Measurements from ENCODE around the gene AIF1. TPM values are rescaled to one million over a fixed set of nuclear protein-coding genes. Genes with fewer than 3 reads are reported as not detected.

Gene AIF1
- total RNA-seq, 1 experiment from 2014 or later, result 1.4 TPM

DNA sequence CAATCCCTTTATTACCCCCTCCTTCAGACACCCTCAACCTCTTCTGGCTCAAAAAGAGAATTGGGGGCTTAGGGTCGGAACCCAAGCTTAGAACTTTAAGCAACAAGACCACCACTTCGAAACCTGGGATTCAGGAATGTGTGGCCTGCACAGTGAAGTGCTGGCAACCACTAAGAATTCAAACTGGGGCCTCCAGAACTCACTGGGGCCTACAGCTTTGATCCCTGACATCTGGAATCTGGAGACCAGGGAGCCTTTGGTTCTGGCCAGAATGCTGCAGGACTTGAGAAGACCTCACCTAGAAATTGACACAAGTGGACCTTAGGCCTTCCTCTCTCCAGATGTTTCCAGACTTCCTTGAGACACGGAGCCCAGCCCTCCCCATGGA, 37.5 kb upstream of the AIF1 start:
- Histone ChIP-seq H3K36me3 (replicated peaks; ENCODE audit: control insufficient read depth, insufficient read depth, low read length) (no peaks in the 10 kb centered on the region), H3K4me3 (ENCODE audit: insufficient read depth, low read depth, low read length) (no peak overlapping the region), H3K27me3 (ENCODE audit: control insufficient read depth, insufficient read depth, low read length) (peaks cover 18% of the 10 kb centered on the region; the same call in 1 of the 2 replicates)
- DNase-seq, result peak; percentile 10

- Histone ChIP-seq H3K4me3 (ENCODE audit: insufficient read depth, low read depth, low read length) (no peak overlapping the region), H3K27me3 (ENCODE audit: control insufficient read depth, insufficient read depth, low read length) (peaks cover 18% of the 10 kb centered on the region; the same call in 1 of the 2 replicates), H3K36me3 (replicated peaks; ENCODE audit: control insufficient read depth, insufficient read depth, low read length) (no peaks in the 10 kb centered on the region)
- DNase-seq, result peak; percentile 63
Measured at GRCh38 chr6:31578184-31579118, 36.6 kb upstream of the AIF1 start.

GRCh38 chr6:31579119-31579505, 35.9 kb upstream of the AIF1 start:
- DNase-seq, result no peak
- H3K4me3 ChIP-seq (ENCODE audit: insufficient read depth, low read depth, low read length), result no peak overlapping the region
- H3K27me3 ChIP-seq (ENCODE audit: control insufficient read depth, insufficient read depth, low read length), result peaks cover 18% of the 10 kb centered on the region; the same call in 1 of the 2 replicates
- no peaks in the 10 kb centered on the region for H3K36me3 ChIP-seq (replicated peaks; ENCODE audit: control insufficient read depth, insufficient read depth, low read length)

DNA sequence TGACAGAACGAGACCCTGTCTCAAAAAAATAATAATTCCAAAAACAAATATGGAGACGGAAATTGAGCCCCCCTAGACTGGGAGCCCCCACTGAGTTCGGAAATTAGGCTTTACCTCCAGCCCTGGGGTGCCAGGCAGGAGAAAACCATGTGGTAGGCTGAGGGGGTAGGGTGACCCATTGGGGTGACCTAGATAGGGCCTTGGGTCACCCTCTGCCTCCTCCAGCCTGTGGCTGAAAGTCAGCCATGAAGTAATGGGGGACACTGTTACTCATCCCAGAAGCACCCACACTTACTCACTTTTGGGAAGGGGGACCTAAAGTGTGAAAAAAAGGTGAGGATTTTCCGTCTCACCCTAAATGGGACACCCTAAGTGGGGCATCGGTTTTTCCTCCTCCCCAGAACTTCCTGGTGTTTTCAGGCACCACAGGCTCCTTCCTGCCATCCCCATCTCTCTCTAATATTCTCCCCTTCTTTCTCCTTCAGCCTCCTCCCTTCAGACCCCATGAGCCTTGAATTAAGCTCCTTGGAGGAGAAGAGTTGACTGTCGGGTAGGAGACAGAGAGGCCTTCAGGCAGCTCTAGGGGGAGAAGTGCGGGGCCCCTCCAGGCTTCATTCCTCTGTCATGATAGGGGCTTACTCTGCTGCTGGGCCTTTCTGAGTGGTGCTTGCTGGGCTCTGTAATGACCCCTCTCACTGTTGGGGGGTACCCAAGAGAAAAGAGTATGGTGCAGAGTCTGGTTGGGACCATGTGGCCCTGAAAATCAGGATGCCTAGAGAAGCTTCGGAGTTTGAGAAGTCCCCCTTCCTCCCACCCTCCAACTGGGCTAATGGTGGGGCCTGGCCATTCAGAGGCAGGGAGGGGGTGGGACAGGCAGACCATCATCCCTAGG, 35.2 kb upstream of the AIF1 start:
- peaks cover 18% of the 10 kb centered on the region; the same call in 1 of the 2 replicates for H3K27me3 ChIP-seq (ENCODE audit: control insufficient read depth, insufficient read depth, low read length)
- H3K36me3 ChIP-seq (replicated peaks; ENCODE audit: control insufficient read depth, insufficient read depth, low read length), result no peaks in the 10 kb centered on the region
- H3K4me3 ChIP-seq (ENCODE audit: insufficient read depth, low read depth, low read length), result no peak overlapping the region; the same call in 1 of the 2 replicates
- peak; percentile 50 for DNase-seq

DNA sequence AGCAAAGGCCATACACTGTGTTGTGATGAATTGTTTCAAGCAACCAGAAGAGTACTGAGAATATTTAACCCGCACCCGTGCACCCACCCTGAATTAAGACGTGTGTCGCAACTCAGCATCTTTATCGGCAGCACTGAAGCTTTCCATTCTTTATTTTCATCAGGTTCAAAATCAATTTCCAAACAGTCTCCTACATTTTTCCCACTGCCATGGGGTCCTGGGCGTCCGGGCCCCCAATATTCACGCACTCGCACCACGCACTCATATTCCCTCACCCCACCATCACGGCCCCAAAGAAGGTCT, 34.6 kb upstream of the AIF1 start:
- Histone ChIP-seq H3K36me3 (replicated peaks; ENCODE audit: control insufficient read depth, insufficient read depth, low read length) (no peaks in the 10 kb centered on the region), H3K4me3 (ENCODE audit: insufficient read depth, low read depth, low read length) (peak overlapping the region; percentile 86), H3K27me3 (ENCODE audit: control insufficient read depth, insufficient read depth, low read length) (peaks cover 18% of the 10 kb centered on the region; the same call in 1 of the 2 replicates)
- no peak for DNase-seq

DNA sequence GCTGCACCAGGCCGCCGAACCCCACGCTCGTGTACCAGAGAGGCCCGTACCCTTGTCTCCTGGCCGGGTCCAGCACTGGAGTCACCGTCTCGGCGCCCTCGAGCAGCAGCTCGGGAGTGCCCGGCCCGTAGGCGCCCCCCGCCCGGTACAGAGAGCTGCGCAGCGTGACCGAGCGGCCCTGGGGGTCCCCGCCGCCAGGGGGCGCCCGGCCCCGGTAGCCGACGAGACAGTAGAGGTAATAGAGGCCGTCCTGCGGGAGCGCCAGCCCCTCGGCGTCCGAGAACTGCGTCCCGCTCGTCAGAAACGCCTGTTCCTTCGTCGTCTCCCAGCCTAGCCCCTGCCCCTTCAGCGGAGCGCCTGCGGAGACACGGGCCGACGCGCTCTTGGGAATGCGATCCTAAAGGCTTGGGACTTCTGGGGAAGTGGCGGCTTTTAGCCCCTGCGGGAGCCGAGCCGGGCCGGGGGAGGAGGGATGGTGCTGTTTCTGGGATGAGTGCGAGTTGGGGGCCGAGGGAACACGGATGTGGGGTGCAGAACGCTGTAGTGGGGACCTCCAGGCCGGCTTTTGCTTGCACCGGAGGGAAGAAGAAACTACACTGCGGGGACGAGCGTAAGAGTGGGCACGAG, 34.1 kb upstream of the AIF1 start:
- H3K36me3 ChIP-seq (replicated peaks; ENCODE audit: control insufficient read depth, insufficient read depth, low read length), result no peaks in the 10 kb centered on the region
- H3K27me3 ChIP-seq (ENCODE audit: control insufficient read depth, insufficient read depth, low read length), result peaks cover 14% of the 10 kb centered on the region; the same call in 1 of the 2 replicates
- H3K4me3 ChIP-seq (ENCODE audit: insufficient read depth, low read depth, low read length), result peak overlapping the region; percentile 86
- peak; percentile 98 for DNase-seq

- Histone ChIP-seq H3K36me3 (replicated peaks; ENCODE audit: control insufficient read depth, insufficient read depth, low read length) (no peaks in the 10 kb centered on the region), H3K27me3 (ENCODE audit: control insufficient read depth, insufficient read depth, low read length) (peaks cover 11% of the 10 kb centered on the region; the same call in 1 of the 2 replicates), H3K4me3 (ENCODE audit: insufficient read depth, low read depth, low read length) (peak overlapping the region; percentile 86)
- peak; percentile 63 for DNase-seq
Measured at GRCh38 chr6:31581434-31582229, 33.4 kb upstream of the AIF1 start.

- H3K27me3 ChIP-seq (ENCODE audit: control insufficient read depth, insufficient read depth, low read length), result peaks cover 11% of the 10 kb centered on the region; the same call in 1 of the 2 replicates
- H3K4me3 ChIP-seq (ENCODE audit: insufficient read depth, low read depth, low read length), result peak within 1 kb of the TSS; percentile 86
- no peaks in the 10 kb centered on the region for H3K36me3 ChIP-seq (replicated peaks; ENCODE audit: control insufficient read depth, insufficient read depth, low read length)
- no peak for DNase-seq
Measured at GRCh38 chr6:31582230-31582643, 32.8 kb upstream of the AIF1 start, which contains the start of gene LTB. TSS of gene LTB (minus strand) at chr6:31582424. CDS start at chr6:31582417, 7 bp downstream.

GRCh38 chr6:31585491-31585890, 29.5 kb upstream of the AIF1 start:
- Histone ChIP-seq H3K27me3 (ENCODE audit: control insufficient read depth, insufficient read depth, low read length) (peaks cover 9% of the 10 kb centered on the region; the same call in 1 of the 2 replicates), H3K4me3 (ENCODE audit: insufficient read depth, low read depth, low read length) (no peak overlapping the region), H3K36me3 (replicated peaks; ENCODE audit: control insufficient read depth, insufficient read depth, low read length) (no peaks in the 10 kb centered on the region)
- DNase-seq, result peak; percentile 79

DNA sequence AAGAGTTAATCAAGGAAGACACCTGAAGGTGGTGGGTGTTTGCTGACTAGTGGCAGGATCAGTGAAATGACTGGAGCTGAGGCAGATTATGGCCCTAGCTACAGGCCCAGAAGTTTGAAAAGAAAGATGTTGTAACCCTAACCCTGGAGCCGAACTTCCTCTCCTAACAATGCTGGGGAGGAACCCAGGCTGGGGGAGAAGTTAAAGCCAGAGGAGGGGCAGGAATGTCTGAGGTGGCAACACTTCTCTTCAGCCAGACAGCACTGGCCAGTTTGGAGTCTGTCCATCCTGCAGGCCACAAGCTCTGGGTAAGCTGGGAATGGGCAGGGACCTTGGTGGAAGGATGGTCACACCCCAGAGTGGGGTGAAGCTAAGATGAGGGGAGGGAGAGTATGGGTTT, 29.0 kb upstream of the AIF1 start, which contains the start of gene LST1:
TSS of gene LST1 (plus strand) at position 270 of the 400 bp plus-strand sequence. CDS start 1,023 bp downstream, outside the sequence.
- no peak for DNase-seq
- Histone ChIP-seq H3K27me3 (ENCODE audit: control insufficient read depth, insufficient read depth, low read length) (peaks cover 8% of the 10 kb centered on the region; the same call in 1 of the 2 replicates), H3K4me3 (ENCODE audit: insufficient read depth, low read depth, low read length) (no peak within 1 kb of the TSS), H3K36me3 (replicated peaks; ENCODE audit: control insufficient read depth, insufficient read depth, low read length) (no peaks in the 10 kb centered on the region)

- no peak overlapping the region for H3K4me3 ChIP-seq (ENCODE audit: insufficient read depth, low read depth, low read length)
- peaks cover 2% of the 10 kb centered on the region; the same call in 1 of the 2 replicates for H3K27me3 ChIP-seq (ENCODE audit: control insufficient read depth, insufficient read depth, low read length)
- no peak for DNase-seq
- no peaks in the 10 kb centered on the region for H3K36me3 ChIP-seq (replicated peaks; ENCODE audit: control insufficient read depth, insufficient read depth, low read length)
Measured at GRCh38 chr6:31586599-31587281, 28.3 kb upstream of the AIF1 start.

DNA sequence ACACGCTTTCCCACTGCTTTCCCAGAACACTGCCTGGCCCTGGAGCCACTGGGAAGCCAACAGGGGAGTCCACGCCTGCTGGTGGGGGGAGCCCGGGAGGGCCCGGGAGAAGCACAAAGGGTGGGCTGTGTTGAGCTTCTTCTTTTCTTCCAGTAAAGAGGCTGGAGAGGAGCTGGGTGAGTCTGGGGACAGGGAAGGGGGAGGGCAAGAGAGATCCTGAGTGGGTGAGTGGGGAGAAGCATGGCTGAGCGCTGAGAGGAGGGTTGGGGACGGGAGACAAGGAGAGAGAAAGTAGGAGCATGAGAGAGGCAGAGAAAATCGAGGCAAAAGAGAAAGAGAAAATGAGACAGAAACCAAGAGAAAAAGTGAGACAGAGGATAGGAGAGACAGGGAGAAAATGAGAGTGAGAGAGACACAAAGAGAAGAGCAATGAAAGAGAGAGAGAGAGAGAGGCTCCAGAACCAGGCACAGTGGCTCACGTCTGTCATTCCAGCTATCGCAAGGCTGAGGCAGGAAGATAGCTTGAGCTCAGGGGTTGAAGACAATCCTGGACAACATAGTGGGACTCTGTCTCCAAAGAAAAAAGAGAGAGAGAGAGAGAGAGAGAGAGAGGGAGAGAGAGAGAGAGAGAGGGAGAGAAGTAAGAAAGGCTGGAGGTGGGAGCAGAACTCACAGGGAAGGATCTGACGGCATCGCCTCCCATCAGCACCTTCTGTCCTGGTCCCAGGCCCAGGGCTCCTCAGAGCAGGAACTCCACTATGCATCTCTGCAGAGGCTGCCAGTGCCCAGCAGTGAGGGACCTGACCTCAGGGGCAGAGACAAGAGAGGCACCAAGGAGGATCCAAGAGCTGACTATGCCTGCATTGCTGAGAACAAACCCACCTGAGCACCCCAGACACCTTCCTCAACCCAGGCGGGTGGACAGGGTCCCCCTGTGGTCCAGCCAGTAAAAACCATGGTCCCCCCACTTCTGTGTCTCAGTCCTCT, 26.9 kb upstream of the AIF1 start:
- Histone ChIP-seq H3K27me3 (ENCODE audit: control insufficient read depth, insufficient read depth, low read length) (no peaks in the 10 kb centered on the region), H3K4me3 (ENCODE audit: insufficient read depth, low read depth, low read length) (no peak overlapping the region), H3K36me3 (replicated peaks; ENCODE audit: control insufficient read depth, insufficient read depth, low read length) (no peaks in the 10 kb centered on the region)
- DNase-seq, result peak; percentile 50

Measured in H7 (cell line).